Coronary artery (tissue), 2 donors: ENCODE data around the gene CORO2B.
A peak's percentile ranks its signal among the peaks of the same experiment; 100 is the strongest.

Source experiments
- DNase-seq: peaks from one replicate; pipeline ENCODE4 v3.0.0-alpha.2; 2017; ENCODE audit warnings: low spot score
- H3K27ac ChIP-seq, 2 donors: fragments of 200-600 bp; sonication (generic); one replicate each; pipeline ENCODE4 v1.5.1; 2016 to 2019
- H3K4me3 ChIP-seq: fragments of 200-600 bp; sonication (generic); 2 replicates; pipeline ENCODE4 v1.5.1; 2016; ENCODE audit warnings: mild to moderate bottlenecking, moderate library complexity
- TF ChIP-seq, protein P1 (sequence below): fragments of 200-600 bp; sonication (generic); IDR thresholded peaks from one replicate; pipeline ENCODE4 v1.5.1; 2019; ENCODE audit warnings: antibody characterized with exemption

The CORO2B gene

DNA sequence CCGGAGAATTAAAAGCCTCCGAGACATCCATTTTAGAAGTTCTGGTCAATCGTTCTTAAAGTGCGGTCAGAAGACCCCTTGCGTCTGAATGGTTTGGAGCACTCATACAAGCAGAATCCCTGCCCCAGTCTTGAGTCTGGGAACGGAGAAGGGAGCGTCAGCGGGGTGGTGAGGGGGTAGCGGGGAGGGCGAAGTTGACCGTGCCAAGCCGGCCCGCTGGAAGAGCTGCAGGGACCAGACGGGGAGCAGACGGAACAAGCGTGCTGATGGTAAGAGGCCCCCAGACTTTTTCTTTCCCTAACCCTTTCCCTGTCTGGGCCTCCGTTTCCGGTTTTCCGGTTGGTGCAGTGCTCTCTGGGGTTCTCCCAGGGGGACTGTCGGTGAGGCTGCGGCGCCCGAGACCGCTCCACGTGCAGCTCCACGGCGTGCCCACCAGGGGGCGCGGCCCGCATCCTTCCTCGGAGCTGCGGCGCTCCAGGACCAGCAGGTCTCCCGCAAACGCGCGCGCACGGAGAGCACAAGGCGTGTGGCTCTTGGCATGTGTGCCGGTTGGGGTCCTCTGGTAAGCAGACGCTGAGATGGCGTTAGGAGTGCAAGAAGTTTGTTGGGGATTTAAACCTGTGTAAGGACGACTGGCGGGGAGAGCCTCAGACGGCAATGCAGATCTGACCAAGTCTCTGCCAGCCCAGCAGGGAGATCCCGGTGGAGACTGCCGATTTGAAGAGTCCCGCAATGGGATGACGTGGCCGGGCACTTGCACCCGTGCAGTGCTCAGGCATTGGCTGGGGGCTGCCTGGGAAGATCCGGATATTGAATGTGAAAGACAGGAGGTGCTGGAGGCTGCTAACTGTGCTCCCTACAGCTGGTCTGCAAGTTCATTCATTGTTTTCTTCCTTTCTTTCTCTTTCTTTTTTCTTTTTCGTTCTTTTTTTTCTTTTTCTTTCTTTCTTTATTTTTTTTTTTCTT, 19.2 kb upstream of the CORO2B start:
- H3K27ac ChIP-seq = no peak overlapping the region
- peak; percentile 73 for DNase-seq
- TF ChIP-seq, protein P1, sequence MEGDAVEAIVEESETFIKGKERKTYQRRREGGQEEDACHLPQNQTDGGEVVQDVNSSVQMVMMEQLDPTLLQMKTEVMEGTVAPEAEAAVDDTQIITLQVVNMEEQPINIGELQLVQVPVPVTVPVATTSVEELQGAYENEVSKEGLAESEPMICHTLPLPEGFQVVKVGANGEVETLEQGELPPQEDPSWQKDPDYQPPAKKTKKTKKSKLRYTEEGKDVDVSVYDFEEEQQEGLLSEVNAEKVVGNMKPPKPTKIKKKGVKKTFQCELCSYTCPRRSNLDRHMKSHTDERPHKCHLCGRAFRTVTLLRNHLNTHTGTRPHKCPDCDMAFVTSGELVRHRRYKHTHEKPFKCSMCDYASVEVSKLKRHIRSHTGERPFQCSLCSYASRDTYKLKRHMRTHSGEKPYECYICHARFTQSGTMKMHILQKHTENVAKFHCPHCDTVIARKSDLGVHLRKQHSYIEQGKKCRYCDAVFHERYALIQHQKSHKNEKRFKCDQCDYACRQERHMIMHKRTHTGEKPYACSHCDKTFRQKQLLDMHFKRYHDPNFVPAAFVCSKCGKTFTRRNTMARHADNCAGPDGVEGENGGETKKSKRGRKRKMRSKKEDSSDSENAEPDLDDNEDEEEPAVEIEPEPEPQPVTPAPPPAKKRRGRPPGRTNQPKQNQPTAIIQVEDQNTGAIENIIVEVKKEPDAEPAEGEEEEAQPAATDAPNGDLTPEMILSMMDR = peak; percentile 97
- H3K4me3 ChIP-seq = peak overlapping the region; percentile 74

DNA sequence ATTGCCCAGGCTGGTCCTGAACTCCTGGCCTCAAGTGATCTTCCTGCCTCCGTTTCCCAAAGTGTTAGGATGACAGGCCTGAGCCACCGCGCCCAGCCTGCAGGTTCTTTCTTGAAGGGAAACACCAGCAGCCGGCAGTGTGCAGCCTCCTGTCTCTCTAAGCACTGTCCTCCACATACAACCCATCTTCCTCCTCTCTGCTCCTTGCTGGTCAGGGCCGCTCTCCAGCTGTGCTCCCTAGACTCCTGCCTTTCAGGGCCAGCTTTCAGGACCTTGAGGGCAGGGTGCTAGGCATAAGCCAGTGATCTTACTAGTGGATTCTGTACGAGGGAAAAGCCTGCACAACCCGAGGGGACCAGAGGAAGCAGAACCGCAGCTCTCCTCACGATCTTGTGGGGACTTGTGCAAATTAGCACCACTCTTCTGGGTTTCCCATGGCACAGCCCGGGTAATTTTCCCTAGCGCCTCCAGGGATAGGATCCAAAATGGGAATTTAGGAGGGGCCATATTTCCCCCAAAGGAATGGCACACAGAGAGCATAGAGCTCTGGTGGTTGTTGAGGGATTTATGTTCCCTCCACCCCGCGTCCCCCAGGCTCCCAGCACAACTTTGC, 18.2 kb upstream of the CORO2B start:
- TF ChIP-seq, protein P1 = no peak
- H3K27ac ChIP-seq = no peak overlapping the region
- DNase-seq = peak; percentile 69
- H3K4me3 ChIP-seq = no peak overlapping the region

DNA sequence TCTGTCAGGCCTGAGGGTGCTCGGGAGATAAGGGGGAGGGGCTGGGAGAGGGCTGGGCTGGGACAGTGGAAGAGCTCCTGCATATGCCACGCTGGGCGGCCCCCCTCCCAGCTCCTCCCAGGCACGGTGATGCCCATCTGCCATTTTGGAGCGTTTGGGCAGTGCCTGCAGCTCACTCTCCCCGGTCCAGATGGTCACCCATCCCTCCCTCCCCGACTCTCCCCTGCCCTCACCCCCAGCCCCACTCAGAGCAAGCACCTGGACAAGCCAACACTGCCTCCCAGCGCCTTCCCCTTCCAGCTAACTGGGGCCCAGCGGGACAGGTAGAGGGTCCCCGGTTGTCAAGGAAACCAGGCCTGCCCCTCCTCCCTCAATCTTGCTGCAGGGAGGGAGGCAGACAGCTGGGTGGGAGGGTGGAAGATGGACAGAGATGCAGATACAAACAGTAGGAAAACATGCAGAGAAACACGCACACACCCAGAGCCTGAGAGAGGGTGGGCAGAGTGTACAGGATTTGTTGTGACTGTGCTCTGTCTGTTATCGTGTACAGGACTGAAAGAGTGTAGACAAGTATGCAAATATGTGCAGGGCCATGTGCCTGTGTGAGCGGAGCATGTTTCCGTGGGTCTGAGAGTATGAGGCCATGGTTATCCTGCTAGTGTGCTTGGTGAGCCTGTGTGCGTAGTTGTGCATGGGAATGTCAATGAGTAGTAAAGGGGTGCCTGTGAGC, 17.5 kb upstream of the CORO2B start:
- DNase-seq = peak; percentile 69
- TF ChIP-seq, protein P1 = no peak
- no peak overlapping the region for H3K4me3 ChIP-seq
- no peak overlapping the region for H3K27ac ChIP-seq

DNA sequence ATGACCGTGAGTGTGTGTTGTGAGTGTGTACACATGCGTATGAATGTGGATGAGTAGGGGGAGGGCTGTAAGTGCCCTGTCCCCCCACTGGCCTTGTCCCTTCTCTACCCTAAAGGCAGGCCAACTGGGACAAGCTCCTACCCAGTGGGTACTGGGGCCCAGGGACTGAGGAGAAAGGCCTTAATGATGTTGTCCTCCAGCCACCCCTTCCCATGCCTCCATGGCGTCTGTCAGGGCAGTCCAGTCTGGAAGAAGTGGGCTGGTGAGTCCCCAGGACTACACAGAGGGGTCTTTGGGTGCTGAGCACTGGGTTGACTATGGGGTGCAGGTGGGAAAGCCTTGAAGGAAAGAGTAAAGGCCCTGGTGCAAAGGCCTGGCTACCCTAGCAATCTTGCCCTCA, 16.9 kb upstream of the CORO2B start:
- no peak overlapping the region for H3K4me3 ChIP-seq
- DNase-seq = no peak
- TF ChIP-seq, protein P1 = no peak
- H3K27ac ChIP-seq = no peak overlapping the region

DNA sequence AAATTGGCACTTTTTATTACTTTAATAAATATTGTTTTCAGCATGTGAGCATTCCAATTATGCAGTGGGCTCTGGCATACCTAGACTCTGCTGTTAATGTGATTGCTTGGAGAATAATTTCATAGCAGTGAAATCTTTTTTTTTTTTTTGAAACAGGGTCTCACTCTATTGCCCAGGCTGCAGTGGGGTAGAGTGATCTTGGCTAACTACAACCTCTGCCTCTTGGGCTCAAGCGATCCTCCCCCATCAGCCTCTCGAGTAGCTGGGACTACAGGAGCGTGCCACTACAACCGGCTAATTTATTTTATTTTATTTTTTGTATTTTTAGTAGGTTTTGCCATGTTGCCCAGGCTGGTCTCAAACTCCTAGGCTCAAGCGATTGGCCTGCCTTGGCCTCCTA, 14.6 kb upstream of the CORO2B start:
- Histone ChIP-seq H3K4me3 (no peak overlapping the region), H3K27ac (no peak overlapping the region)
- TF ChIP-seq, protein P1 = no peak
- DNase-seq = no peak

DNA sequence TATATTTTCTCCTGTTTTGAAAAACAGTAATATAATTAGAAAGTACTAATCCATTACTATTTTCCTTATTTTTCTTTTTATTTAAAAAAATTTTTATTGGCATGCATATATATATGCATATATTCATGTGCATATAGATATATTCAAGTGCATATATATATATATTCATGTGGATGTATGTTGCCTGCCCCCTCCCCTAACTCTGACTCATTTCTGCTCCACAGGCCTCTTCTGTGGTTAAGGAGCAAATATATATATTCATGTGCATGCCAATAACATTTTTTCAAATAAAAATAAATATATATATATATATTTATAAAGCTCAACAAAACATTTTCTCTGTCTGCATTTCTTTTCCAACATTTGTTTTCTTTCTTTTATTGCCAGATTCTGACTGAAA, 13.6 kb upstream of the CORO2B start:
- TF ChIP-seq, protein P1 = no peak
- no peak overlapping the region for H3K27ac ChIP-seq
- no peak overlapping the region for H3K4me3 ChIP-seq
- no peak for DNase-seq
